Liver (tissue), 3 donors: ENCODE measurements around the gene CSHL1.

Experiments used
- MAX ChIP-seq: IDR thresholded peaks from 2 replicates; pipeline ENCODE4 v1.6.1; 2016; ENCODE audit warnings: antibody characterized with exemption
- NR2F2 ChIP-seq: IDR thresholded peaks from 2 replicates; pipeline ENCODE4 v1.6.1; 2016; ENCODE audit warnings: antibody characterized with exemption
- REST ChIP-seq: IDR thresholded peaks from 2 replicates; pipeline ENCODE4 v1.6.1; 2016; ENCODE audit warnings: antibody characterized with exemption, mild to moderate bottlenecking
- RXRA ChIP-seq, 2 donors: IDR thresholded peaks; 2 replicates each; pipeline ENCODE4 v1.6.1; 2017 to 2018; ENCODE audit warnings: antibody characterized with exemption in 2 of 2, mild to moderate bottlenecking in 1 of 2
- SP1 ChIP-seq: IDR thresholded peaks from 2 replicates; pipeline ENCODE4 v1.6.1; 2018; ENCODE audit warnings: antibody characterized with exemption, mild to moderate bottlenecking
- TAF1 ChIP-seq: conservative IDR thresholded peaks from 2 replicates; pipeline ENCODE4 v1.6.1; 2016; ENCODE audit warnings: antibody characterized with exemption, mild to moderate bottlenecking
- YY1 ChIP-seq: IDR thresholded peaks from 2 replicates; pipeline ENCODE4 v1.6.1; 2016; ENCODE audit warnings: antibody characterized with exemption, mild to moderate bottlenecking
- TF ChIP-seq, protein P1 (sequence below): fragments of 150-350 bp; IDR thresholded peaks from 2 replicates; pipeline ENCODE4 v1.5.1; 2017; ENCODE audit warnings: improper control_type of control experiment, low read depth, low read length; ENCODE audit not compliant: missing input control
- donor health status: healthy.
- donor health status: healthy.

- TF ChIP-seq, protein P1, sequence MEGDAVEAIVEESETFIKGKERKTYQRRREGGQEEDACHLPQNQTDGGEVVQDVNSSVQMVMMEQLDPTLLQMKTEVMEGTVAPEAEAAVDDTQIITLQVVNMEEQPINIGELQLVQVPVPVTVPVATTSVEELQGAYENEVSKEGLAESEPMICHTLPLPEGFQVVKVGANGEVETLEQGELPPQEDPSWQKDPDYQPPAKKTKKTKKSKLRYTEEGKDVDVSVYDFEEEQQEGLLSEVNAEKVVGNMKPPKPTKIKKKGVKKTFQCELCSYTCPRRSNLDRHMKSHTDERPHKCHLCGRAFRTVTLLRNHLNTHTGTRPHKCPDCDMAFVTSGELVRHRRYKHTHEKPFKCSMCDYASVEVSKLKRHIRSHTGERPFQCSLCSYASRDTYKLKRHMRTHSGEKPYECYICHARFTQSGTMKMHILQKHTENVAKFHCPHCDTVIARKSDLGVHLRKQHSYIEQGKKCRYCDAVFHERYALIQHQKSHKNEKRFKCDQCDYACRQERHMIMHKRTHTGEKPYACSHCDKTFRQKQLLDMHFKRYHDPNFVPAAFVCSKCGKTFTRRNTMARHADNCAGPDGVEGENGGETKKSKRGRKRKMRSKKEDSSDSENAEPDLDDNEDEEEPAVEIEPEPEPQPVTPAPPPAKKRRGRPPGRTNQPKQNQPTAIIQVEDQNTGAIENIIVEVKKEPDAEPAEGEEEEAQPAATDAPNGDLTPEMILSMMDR, result no peak
- no peak for TF ChIP-seq SP1
- TF ChIP-seq REST, result no peak
- no peak for TF ChIP-seq MAX
- TF ChIP-seq TAF1, result no peak
- TF ChIP-seq RXRA (IDR thresholded peaks at IDR 0.05), result no peak
- no peak for TF ChIP-seq YY1
- TF ChIP-seq NR2F2, result no peak
These were observed 15.1 kb upstream of the CSHL1 start for GRCh38 chr17:63926164-63926563.
